GM21619 (cell line): Measurements from ENCODE around the gene PSTPIP2.

ENCODE experiments used
- ATAC-seq: cut with Tn5 transposase; IDR thresholded peaks from one replicate; pipeline ENCODE4 v1.9.1; 2021; ENCODE audit not compliant: unreplicated experiment

The PSTPIP2 gene

GRCh38 chr18:45938488-45938935, 133.5 kb downstream of the PSTPIP2 start:
- no peak for ATAC-seq

- no peak for ATAC-seq
Measured at GRCh38 chr18:45935591-45936335, 136.3 kb downstream of the PSTPIP2 start.
